NB4 (cell line): ENCODE data around the gene MIB1.

Source experiments
- CTCF ChIP-seq: IDR thresholded peaks from one replicate; pipeline ENCODE4 v1.5.1; 2012; ENCODE audit warnings: low read depth, low read length
- MYC ChIP-seq: IDR thresholded peaks from 2 replicates; pipeline ENCODE4 v1.6.1; 2011; ENCODE audit warnings: low read depth, low read length
- POLR2A ChIP-seq: IDR thresholded peaks from 2 replicates; pipeline ENCODE4 v1.6.1; 2011; ENCODE audit warnings: mild to moderate bottlenecking; ENCODE audit not compliant: insufficient read length; ENCODE audit errors: extremely low read depth

GRCh38 chr18:21820811-21821143, 80.2 kb downstream of the MIB1 start:
- TF ChIP-seq CTCF (no peak), POLR2A (no peak), MYC (no peak)
